ENCODE results near the gene FCSK. TPM values are rescaled to one million over a fixed set of nuclear protein-coding genes. Genes with fewer than 3 reads are reported as not detected.
A peak's percentile ranks its signal among the peaks of the same experiment; 100 is the strongest.

FCSK gene
- total and polyA plus RNA-seq, 2 of the 13 experiments (the other 11 are each of a cell fraction or from before 2014, with no cell fraction given), result 9.1 to 19.2 TPM

DNA sequence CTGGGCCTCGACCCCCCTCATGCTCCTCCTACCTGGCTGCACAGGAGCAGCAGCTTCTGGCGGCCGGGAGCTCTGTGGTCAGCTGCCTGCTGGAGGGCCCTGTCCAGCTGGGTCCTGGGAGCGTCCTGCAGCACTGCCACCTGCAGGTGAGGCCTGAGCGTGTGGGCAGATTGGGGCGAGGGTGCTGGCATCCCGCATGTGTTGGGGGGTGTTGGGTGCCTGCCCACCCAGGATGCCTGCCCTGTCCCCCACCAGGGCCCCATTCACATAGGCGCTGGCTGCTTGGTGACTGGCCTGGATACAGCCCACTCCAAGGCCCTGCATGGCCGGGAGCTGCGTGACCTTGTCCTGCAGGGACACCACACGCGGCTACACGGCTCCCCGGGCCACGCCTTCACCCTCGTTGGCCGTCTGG lies 16.5 kb downstream of the FCSK start (continued):
- TF ChIP-seq MTA3 (CRISPR knock-in tag; IDR thresholded peaks at IDR 0.05), result no peak
- TF ChIP-seq ZNF614 (CRISPR knock-in tag; IDR thresholded peaks at IDR 0.05; ENCODE audit: borderline replicate concordance), result peak; percentile 52; the same call in 1 of the 2 replicates
- no peak for TF ChIP-seq TP53 (CRISPR knock-in tag; conservative IDR thresholded peaks at IDR 0.05)
- no peak for TF ChIP-seq KLF12 (CRISPR knock-in tag; IDR thresholded peaks at IDR 0.05; ENCODE audit: borderline replicate concordance)
- TF ChIP-seq CEBPG (CRISPR knock-in tag; IDR thresholded peaks at IDR 0.05), result no peak
- TF ChIP-seq ZNF350 (CRISPR knock-in tag; IDR thresholded peaks at IDR 0.05; ENCODE audit: borderline replicate concordance, low read depth), result peak; percentile 59; the same call in 1 of the 2 replicates
- TF ChIP-seq, protein P1, sequence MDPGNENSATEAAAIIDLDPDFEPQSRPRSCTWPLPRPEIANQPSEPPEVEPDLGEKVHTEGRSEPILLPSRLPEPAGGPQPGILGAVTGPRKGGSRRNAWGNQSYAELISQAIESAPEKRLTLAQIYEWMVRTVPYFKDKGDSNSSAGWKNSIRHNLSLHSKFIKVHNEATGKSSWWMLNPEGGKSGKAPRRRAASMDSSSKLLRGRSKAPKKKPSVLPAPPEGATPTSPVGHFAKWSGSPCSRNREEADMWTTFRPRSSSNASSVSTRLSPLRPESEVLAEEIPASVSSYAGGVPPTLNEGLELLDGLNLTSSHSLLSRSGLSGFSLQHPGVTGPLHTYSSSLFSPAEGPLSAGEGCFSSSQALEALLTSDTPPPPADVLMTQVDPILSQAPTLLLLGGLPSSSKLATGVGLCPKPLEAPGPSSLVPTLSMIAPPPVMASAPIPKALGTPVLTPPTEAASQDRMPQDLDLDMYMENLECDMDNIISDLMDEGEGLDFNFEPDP (CRISPR knock-in tag; conservative IDR thresholded peaks at IDR 0.05), result no peak
- TF ChIP-seq ZNF567 (CRISPR knock-in tag; IDR thresholded peaks at IDR 0.05; ENCODE audit: borderline replicate concordance), result peak; percentile 82; the same call in 1 of the 2 replicates
- TF ChIP-seq ZNF296 (CRISPR knock-in tag; conservative IDR thresholded peaks at IDR 0.05), result peak; percentile 97; the same call in 1 of the 2 replicates
- no peak for TF ChIP-seq NBN (conservative IDR thresholded peaks at IDR 0.05)
- TF ChIP-seq, protein P2, sequence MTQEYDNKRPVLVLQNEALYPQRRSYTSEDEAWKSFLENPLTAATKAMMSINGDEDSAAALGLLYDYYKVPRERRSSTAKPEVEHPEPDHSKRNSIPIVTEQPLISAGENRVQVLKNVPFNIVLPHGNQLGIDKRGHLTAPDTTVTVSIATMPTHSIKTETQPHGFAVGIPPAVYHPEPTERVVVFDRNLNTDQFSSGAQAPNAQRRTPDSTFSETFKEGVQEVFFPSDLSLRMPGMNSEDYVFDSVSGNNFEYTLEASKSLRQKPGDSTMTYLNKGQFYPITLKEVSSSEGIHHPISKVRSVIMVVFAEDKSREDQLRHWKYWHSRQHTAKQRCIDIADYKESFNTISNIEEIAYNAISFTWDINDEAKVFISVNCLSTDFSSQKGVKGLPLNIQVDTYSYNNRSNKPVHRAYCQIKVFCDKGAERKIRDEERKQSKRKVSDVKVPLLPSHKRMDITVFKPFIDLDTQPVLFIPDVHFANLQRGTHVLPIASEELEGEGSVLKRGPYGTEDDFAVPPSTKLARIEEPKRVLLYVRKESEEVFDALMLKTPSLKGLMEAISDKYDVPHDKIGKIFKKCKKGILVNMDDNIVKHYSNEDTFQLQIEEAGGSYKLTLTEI (CRISPR knock-in tag; conservative IDR thresholded peaks at IDR 0.05), result no peak
- TF ChIP-seq, protein P3, sequence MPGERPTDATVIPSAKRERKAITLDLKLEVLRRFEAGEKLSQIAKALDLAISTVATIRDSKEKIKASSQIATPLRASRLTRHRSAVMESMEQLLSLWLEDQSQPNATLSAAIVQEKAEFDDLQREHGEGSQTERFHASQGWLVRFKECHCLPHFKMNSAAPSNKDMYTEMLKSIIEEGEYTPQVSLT (CRISPR knock-in tag; IDR thresholded peaks at IDR 0.05; ENCODE audit: borderline replicate concordance, low read depth), result no peak
- TF ChIP-seq, protein P4, sequence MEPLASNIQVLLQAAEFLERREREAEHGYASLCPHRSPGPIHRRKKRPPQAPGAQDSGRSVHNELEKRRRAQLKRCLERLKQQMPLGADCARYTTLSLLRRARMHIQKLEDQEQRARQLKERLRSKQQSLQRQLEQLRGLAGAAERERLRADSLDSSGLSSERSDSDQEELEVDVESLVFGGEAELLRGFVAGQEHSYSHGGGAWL (CRISPR knock-in tag; IDR thresholded peaks at IDR 0.05), result no peak
- TF ChIP-seq, protein P5, sequence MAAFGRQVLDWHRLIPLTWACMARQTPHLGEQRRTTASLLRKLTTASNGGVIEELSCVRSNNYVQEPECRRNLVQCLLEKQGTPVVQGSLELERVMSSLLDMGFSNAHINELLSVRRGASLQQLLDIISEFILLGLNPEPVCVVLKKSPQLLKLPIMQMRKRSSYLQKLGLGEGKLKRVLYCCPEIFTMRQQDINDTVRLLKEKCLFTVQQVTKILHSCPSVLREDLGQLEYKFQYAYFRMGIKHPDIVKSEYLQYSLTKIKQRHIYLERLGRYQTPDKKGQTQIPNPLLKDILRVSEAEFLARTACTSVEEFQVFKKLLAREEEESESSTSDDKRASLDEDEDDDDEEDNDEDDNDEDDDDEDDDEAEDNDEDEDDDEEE (CRISPR knock-in tag; IDR thresholded peaks at IDR 0.05), result no peak
- no peak for TF ChIP-seq FOXP1 (IDR thresholded peaks at IDR 0.05)
- TF ChIP-seq FOXP1 (CRISPR knock-in tag; IDR thresholded peaks at IDR 0.05), result no peak
- TF ChIP-seq ZNF780A (CRISPR knock-in tag; IDR thresholded peaks at IDR 0.05), result no peak
- no peak; the same call in 1 of the 2 replicates for TF ChIP-seq TAF1 (CRISPR knock-in tag; IDR thresholded peaks at IDR 0.05)
- TF ChIP-seq, protein P6, sequence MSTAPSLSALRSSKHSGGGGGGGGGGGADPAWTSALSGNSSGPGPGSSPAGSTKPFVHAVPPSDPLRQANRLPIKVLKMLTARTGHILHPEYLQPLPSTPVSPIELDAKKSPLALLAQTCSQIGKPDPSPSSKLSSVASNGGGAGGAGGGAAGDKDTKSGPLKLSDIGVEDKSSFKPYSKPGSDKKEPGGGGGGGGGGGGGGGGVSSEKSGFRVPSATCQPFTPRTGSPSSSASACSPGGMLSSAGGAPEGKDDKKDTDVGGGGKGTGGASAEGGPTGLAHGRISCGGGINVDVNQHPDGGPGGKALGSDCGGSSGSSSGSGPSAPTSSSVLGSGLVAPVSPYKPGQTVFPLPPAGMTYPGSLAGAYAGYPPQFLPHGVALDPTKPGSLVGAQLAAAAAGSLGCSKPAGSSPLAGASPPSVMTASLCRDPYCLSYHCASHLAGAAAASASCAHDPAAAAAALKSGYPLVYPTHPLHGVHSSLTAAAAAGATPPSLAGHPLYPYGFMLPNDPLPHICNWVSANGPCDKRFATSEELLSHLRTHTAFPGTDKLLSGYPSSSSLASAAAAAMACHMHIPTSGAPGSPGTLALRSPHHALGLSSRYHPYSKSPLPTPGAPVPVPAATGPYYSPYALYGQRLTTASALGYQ (CRISPR knock-in tag; IDR thresholded peaks at IDR 0.05), result no peak
- no peak for TF ChIP-seq SNRNP70 (IDR thresholded peaks at IDR 0.05; ENCODE audit: low read depth, low read length)
- TF ChIP-seq NFIB (CRISPR knock-in tag; IDR thresholded peaks at IDR 0.05; ENCODE audit: borderline replicate concordance), result no peak
- 0 out of 2 replicates have a peak, but pooled peaks have one; percentile 3 for TF ChIP-seq HNF4A (CRISPR knock-in tag; IDR thresholded peaks at IDR 0.05)
- no peak for TF ChIP-seq MBNL3 (CRISPR knock-in tag; conservative IDR thresholded peaks at IDR 0.05)
- TF ChIP-seq ZNF792 (CRISPR knock-in tag; IDR thresholded peaks at IDR 0.05), result no peak
- TF ChIP-seq ZSCAN12 (CRISPR knock-in tag; IDR thresholded peaks at IDR 0.05), result no peak
- TF ChIP-seq ZMYM3 (CRISPR knock-in tag; IDR thresholded peaks at IDR 0.05), result no peak
- no peak for TF ChIP-seq SMARCC2 (IDR thresholded peaks at IDR 0.05)

Measured in HepG2 (cell line).